HG03135 (cell line): ENCODE data around the gene THSD7A.

ENCODE experiments used
- ATAC-seq: cut with Tn5 transposase; IDR thresholded peaks from one replicate; pipeline ENCODE4 v1.9.1; 2021; ENCODE audit warnings: mild to moderate bottlenecking, moderate library complexity; ENCODE audit not compliant: unreplicated experiment

THSD7A gene

DNA sequence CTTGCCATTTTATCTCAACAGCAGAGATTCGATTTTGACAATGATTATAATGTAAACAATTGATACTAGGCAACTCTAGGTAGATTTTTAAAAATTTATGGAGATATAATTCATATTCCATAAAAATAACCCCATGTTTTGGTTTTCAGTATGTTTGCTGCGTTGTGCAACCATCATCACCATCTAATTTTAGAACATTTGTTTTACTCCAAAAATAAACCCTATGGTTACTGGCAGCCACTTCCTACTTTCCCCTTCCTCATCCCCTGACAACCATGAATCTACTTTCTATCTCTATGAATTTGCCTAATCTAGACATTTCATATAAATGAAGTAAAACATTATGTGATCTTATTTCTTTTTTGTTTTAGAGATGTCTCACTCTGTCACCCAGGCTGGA is 401.9 kb downstream of the THSD7A start:
- no peak for ATAC-seq

DNA sequence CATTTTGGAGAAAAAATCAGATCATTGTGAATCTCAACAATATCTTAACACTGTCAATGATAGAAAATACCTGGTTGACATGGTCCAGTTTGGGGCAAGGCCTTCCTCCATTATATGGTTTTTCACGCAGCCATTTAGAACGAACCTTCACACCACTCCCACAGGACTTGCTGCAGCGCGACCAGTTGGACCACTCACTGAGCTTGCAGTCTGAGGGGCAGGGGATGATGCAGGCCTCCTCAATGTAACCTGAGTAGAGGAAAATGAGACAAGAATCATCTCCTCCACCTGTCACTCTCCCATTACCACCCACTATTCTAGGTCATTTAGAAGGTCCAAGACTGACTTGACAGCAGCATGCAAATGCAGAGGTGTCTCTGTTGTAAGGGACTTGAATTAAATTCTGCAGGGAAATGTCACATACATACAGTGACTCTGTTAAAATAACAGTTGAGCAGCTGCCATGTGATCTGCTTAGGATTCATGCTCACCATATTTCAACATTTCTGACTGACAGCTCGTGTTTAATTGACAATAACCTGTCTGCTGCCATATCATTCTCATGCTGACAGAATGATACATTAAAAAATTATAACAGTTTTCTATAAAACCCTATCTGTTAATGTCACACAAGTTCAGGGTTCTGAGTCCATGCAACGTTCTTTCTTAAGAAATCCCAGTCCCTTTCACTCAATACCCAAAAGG is 403.0 kb downstream of the THSD7A start:
- ATAC-seq = no peak

DNA sequence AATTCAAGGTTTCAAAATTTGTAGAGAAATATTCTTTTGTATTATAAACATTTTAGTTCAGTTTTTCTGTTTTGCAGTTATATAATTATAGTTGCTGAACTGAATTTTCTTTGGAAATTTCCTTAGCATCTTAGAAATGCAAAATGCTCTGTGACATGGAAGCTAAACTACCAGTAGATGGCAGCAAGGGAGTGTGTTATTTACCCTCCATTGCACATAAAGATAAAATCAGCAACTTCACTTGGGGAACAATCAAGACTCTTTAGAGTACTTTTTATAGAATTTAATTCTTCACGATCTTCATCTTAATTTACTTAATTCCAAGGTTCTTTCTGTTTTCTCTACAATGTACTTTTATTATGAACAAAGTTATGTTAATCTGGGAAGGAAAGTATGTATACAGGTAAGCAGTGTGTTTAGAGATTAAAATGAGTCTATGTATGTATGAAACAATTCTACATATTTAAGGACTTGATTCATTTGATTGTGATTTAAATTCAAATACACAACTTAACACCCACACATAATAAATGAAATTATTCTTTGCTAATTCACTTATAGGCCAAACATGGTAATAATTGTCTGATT is 404.2 kb downstream of the THSD7A start:
- no peak for ATAC-seq

DNA sequence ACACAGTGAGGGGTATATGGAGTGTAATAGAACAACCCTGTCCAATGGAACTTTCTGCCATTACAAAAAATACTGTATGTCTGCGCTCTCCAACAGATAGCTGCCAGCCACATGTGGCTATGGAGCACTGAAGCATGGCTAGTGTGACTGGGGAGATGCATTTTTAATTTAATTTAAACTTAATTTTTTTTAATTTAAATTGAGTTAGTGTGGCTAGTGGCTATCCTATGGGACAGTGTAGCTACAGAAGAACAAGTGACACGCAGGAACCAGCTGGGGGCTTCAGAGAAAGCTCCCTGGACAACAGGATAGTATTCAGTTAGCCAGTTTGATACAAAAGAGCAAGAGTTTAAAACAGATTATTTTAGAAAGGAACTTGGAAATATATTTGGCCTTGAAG is 408.0 kb downstream of the THSD7A start:
- no peak for ATAC-seq

DNA sequence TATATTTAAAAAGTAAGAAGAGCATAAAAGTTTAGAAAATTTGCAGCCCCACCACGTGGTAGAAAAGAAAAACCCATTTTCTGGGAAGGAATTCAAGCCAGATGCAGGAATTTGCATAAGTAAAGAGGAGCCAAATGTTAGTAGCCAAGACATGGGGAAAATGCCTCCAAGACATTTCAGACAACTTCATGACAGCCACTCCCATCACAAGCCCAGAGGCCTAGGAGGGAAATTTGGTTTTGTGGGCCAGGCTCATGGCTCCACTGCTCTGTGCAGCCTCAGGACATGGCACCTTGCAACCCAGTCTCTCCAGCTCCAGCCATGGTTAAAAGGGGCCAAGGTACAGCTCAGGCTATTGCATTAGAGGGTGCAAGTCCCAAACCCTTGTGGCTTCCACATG is 411.9 kb downstream of the THSD7A start:
- no peak for ATAC-seq

DNA sequence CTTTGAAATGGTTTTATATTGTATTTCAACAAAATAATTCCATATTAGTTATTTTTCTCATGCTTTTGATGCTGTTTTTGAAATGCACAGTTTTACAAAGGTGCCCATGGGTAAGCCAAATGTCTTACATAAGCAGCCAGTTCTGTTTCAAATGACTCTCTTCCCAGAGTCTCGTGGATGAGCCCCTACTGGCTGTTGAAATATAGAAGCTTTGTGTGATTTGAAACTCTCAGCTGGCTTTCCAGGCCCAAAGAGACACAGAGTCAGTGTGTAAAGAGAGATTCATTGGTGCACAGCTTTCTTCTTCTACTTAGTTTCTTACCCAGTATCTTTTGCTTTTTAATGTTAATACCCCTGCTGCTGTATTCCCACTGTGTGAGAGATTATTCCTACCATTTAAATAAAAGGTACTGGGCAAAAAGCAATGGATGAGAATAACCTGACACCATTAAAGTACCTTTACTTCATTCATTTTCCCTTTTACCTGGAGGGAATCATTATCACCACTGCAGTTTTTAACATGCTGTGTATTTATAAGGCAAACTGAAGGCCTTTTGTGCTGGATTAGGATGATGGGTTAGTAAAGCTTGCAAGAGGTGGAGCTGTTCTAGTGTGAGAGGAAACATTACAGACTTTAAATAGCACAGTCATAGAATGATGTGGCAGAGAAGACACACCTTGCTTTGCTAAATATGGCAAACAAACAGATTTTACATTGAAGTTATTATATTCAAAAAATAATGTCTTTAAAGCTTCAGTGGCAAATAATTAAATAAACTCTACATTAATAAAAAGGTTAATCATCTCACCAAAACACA is 415.1 kb downstream of the THSD7A start:
- no peak for ATAC-seq

DNA sequence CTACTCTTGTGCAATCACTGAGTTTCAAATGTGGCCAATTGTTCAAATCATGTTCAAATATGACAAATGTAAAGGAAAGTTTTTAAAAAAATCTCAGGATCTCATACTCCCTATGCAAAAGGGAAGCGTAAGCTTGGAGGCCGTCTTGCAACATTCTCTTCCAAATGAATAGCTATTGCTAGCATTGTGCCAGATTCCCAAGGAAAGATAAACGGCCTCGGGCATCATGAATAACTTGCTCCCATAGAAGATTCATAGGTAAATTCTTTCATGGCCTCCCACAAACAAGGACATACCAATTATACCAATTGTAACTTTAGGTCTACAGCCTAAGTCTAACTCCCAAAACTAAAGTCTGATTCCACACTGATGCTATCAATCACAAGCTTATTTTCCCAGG is 416.9 kb downstream of the THSD7A start:
- ATAC-seq = no peak

DNA sequence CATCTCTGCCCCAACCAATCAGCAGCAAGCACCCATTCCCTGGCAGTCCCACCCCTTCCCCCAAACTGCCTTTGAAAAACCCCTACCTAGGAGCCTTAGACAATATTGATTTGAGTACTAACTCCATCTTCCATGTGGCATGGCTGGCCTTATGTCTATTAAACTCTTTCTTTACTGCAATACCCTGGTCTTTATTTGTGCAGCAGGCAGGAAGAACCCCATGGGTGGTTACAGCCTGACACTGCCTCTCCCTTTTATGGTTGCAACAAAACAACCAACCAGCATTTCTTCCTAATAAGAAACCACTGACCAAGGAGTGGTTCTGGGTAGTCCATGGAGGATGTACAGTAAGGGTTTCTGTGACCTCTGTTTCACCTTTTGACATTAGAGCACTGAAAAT is 418.1 kb downstream of the THSD7A start:
- no peak for ATAC-seq

DNA sequence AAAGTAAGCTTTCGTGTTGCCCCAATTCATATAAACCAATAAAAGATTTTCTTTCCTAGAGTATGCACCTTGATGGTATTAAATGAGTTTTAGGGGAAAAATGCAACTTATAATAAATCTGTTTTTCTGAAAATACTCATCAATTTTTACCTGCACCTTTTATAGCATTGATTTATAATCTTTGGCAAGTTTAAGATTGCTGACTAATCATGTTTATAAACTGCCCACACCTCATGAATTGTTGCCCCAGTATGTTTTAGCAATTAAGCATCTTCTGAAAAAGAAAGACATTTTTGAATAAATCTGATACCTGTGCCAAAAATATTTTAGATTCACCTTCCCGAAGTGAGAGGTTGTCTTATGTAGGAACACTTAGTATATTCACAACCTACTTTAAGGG is 420.0 kb downstream of the THSD7A start:
- no peak for ATAC-seq

DNA sequence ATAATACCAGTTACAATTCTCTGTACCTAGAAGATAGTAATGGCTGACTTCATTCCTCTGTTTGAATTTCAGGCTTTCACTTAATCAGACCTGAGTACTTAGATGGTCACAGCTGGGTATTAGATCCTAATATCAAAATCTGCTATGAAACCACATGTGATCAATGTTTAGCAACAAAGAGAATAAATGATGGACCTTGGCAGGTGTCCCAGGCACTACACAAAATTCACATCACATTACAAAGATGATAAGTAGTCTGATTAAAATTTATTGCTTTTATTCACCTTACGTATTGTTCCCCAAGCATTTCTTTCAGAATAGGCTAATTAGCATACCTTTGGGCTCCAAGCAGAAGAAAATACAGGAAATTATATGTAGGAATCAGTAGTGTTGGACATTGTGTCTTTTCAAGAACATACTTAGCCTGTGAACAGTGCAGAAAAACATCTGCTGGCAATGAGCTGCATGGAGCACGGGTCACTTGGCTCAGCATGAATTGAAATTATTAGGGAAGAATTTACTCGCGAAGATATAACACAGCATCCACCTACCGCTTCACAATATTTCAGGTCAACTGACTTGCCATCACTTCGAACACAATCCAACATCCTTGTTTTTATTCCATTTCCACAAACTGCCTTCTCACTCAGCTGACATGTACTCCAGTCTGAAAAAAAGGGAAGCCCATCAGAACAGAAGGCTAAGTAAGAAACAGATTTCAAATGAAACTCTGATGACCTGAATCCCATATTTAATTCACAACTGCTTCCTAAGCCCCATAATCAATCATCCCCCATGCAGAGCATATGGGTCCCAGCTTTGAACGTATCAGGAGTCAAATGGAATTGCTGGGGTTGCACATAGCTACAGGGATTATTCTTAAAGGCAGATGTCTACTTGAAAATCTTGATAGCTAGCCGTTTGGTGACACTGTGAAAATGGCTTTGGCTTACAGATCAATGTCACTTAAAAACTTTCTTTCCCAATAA is 421.0 kb downstream of the THSD7A start:
- ATAC-seq = no peak

DNA sequence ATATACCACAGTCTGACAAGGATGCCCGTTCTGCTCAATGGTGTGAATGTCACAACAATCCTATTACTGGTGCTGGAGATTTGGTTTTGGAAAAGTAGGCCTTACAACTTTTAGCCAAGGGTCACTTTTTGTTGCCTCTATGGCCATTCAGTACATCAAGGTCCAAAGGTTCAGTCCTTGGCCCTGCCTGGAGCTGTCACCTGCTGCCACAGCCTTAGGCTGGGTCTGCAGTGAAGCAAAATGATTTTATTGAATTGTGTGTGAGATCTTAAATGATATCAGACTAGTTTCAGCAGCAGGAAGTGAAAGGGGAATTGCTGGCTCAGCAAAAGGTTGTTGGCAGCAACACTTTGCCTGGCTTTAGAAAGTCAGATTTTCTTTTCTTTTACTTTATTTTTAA is 427.6 kb downstream of the THSD7A start:
- no peak for ATAC-seq

DNA sequence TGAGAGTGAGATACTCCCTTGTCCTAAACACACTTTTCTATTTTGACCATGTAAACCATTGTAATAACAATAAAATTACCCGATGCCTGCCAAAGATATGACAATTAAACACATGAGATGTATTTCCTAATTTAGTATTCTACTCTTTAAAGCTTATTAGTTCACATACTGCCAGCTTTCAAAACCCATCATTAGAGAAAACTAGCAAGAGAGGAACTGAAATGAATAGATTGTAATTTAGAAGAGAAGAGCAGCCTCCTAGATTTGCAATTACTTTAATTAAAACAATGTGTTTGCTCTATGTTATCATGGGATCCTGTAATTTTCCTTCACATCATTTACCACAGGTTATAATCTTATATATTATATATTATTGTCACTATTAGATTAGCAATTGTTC is 428.2 kb downstream of the THSD7A start:
- ATAC-seq = no peak

DNA sequence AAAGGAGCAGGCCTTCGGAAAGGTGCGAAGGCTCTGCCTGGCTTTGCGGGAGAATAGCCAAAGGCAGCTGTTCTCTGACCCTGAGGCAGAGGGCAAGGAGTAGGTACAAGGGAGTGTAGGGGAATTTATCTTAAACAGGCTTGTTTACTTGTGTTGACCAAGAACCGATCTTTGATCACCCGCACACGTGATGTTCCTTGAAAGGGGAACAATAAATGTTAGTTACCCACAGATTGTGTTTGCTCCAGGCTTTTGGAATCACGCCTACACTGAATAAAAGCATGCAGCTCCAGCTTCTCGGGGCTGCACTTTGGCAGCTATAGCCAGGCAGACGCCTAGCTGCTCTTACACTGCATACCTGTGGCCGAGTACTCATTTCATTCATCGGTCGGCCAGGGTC is 437.6 kb downstream of the THSD7A start:
- ATAC-seq = no peak

DNA sequence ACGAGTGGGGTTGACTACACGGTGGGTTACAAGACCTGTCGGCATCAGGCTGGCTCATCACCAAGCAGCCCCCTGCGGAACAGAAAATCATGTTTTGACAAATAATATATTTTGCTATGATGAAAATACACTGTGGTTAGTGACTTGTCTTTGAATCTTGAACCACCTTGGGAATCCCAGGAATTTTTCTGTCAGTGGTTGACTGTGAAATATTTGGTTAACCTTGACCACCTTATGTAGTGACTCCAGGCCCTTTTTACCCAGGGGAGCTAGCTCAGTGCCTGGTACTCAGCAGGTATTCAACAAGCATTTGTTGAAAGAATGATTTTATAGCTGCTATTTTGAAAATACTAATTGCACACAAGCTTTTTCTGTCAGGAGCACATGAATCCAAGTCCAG is 452.4 kb downstream of the THSD7A start:
- ATAC-seq = no peak

DNA sequence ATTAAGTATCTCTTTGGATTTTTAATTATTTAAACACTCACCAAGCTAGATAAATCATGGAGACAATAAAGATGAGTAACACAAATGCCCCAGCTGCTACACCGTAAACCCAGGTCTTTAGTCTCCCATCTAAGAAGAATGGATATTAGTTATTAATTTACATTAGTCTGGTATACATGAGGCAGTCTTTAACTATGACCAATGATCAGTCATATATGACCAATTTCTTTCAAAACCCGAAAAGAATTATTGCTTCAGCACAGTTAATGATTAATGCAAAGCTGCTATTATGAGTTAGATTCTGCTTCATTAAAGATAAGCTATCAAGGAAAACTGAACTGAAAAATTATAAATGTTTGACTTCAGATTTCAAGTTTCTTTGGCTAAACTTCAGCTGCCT is 455.5 kb downstream of the THSD7A start:
- no peak for ATAC-seq

DNA sequence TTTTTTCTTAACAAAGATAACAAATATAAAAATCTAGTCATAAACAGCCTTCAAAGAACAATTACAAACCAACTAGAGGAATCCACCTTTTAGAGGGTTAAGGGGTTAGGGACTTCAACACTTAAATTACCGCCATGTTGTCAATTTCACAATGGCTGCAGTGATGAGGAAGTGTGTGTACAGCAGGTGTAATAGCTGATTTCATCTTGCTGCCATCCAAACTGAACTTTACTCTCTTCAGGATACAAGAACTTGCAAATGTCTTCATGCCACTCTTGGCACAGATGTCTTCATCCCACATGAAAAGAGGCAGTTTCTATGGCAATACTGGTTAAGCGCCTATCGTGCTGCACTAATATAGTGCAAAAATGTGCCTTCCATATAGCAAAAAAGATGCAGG is 457.4 kb downstream of the THSD7A start:
- ATAC-seq = no peak

DNA sequence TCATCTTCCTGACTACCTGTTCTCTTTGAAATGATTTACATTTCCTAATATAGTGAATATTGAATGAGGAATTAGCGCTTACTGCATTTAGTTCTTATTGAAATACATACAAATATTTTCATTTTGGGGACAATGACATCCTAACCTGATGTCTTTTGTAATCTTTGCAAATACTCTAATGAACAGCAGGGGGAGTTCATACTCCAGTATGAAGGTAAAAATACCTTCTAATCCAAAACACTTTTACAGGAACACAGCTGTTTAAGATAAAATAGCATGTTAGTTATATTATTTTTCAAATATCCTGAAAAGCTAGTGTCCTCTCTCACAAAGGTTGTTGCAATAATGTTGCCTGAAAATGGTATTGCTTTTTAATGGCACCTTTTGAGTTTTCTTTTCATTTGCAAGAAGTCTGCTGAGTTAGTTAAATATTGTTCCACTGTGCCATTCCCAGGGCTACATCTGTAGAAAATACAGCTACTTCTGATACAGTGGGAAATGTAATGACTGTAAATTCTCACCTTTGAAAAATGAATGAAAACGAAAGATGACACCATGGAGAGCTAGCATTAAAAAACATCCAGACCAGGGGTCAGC is 458.4 kb downstream of the THSD7A start:
- ATAC-seq = no peak

DNA sequence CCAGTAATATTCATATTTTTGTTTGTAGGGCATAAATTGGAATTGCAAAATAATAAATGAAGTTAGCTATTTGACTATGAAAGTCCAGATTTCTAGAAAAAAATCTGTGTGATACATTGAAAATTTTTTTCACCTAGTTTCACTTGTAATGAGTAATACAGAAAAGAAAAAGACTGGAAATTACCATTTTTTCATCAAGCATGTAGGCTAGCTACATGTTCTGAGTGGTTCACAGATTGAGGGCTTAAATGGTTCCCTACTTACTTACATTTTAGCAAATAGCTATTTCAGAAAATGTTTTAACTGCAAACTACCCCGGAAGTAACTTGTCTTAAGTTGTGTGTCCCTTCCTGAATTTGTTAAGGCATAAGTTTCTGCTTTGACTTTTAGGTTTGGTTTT is 462.3 kb downstream of the THSD7A start:
- ATAC-seq = no peak

DNA sequence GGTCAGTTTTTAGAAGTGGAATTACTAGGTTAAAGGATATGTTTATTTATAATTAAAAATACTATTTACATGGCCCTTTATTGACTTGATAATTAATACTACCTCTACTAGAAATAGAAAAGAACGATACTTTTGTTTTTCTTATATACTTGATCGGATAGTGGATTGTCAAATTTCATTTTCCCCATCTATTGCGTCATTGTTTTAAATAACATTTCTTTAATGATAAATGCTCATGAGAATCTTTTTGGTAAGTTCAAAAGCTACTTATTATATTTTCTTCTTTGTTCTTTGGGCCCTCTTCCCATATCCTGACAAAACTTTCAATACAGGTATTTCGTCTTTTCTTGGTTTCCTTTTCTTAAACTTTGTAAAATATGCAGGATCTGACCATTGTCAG is 465.9 kb downstream of the THSD7A start:
- ATAC-seq = no peak

DNA sequence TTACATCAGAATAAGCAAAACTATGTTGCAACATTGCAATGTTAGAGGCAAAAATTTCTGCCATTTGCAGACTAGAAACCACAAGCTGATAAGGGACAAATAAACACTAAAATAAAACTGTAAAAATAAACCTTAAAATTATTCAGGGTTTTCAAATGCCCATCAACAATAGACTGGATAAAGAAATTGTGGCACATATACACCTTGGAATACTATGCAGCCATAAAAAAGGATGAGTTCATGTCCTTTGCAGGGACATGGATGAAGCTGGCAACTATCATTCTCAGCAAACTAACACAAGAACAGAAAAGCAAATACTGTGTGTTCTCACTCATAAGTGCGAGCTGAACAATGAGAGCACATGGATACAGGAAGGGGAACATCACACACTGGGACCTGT is 473.4 kb downstream of the THSD7A start:
- ATAC-seq = no peak
